HepG2 (cell line): ENCODE data around the gene VPS54. TPM values are rescaled to one million over a fixed set of nuclear protein-coding genes. Genes with fewer than 3 reads are reported as not detected.

ENCODE experiments used
- ADNP ChIP-seq: sonication (generic); formaldehyde crosslinking; IDR thresholded peaks from 2 replicates; pipeline ENCODE4 v1.4.0; 2020; ENCODE audit warnings: missing genetic modification reagents
- CEBPG ChIP-seq: IDR thresholded peaks from 2 replicates; pipeline ENCODE4 v1.6.1; 2016
- GATAD2A ChIP-seq: IDR thresholded peaks from 2 replicates; pipeline ENCODE4 v1.6.1; 2016
- GLMP ChIP-seq: sonication (generic); formaldehyde crosslinking; IDR thresholded peaks from 2 replicates; pipeline ENCODE4 v1.9.0; 2021; ENCODE audit warnings: missing genetic modification reagents, mild to moderate bottlenecking, borderline replicate concordance
- GPN1 ChIP-seq: sonication (generic); formaldehyde crosslinking; IDR thresholded peaks from 2 replicates; pipeline ENCODE4 v1.5.1; 2020; ENCODE audit warnings: missing genetic modification reagents, borderline replicate concordance
- GTF2F1 ChIP-seq: fragments of 150-350 bp; IDR thresholded peaks from 2 replicates; pipeline ENCODE4 v1.6.1; 2014; ENCODE audit warnings: low read length
- NR2F2 ChIP-seq: IDR thresholded peaks from 2 replicates; pipeline ENCODE4 v1.6.1; 2012; ENCODE audit warnings: low read depth, inconsistent platforms, borderline replicate concordance
- RERE ChIP-seq: IDR thresholded peaks from 2 replicates; pipeline ENCODE4 v1.6.1; 2016; ENCODE audit warnings: low read depth, missing genetic modification reagents, missing compliant biosample characterization
- RORA ChIP-seq: sonication (generic); formaldehyde crosslinking; IDR thresholded peaks from 2 replicates; pipeline ENCODE4 v1.5.0; 2020; ENCODE audit warnings: mild to moderate bottlenecking, missing genetic modification reagents, moderate library complexity
- SIX1 ChIP-seq: sonication (generic); formaldehyde crosslinking; IDR thresholded peaks from 2 replicates; pipeline ENCODE4 v1.4.0; 2020; ENCODE audit warnings: missing genetic modification reagents, borderline replicate concordance
- SKI ChIP-seq: fragments of 450-650 bp; IDR thresholded peaks from one replicate; pipeline ENCODE4 v1.6.1; 2018; ENCODE audit warnings: mild to moderate bottlenecking; ENCODE audit not compliant: partially characterized antibody
- SKIL ChIP-seq: sonication (generic); formaldehyde crosslinking; IDR thresholded peaks from 2 replicates; pipeline ENCODE4 v1.8.0; 2022; ENCODE audit warnings: missing genetic modification reagents, mild to moderate bottlenecking, moderate library complexity, borderline replicate concordance
- ZC3H4 ChIP-seq: sonication (generic); formaldehyde crosslinking; IDR thresholded peaks from 2 replicates; pipeline ENCODE4 v1.4.0; 2020; ENCODE audit warnings: missing genetic modification reagents, borderline replicate concordance
- ZNF260 ChIP-seq: sonication (generic); formaldehyde crosslinking; IDR thresholded peaks from 2 replicates; pipeline ENCODE4 v1.4.0; 2020; ENCODE audit warnings: missing genetic modification reagents, low read depth, mild to moderate bottlenecking, borderline replicate concordance
- ZNF605 ChIP-seq: sonication (generic); formaldehyde crosslinking; IDR thresholded peaks from 2 replicates; pipeline ENCODE4 v1.8.0; 2022; ENCODE audit warnings: mild to moderate bottlenecking, missing genetic modification reagents
- ZNF713 ChIP-seq: sonication (generic); formaldehyde crosslinking; IDR thresholded peaks from 2 replicates; pipeline ENCODE4 v1.4.0; 2020; ENCODE audit warnings: mild to moderate bottlenecking, missing genetic modification reagents
- polyA plus RNA-seq, 8 experiments: library from polyadenylated mRNA; depleted of rRNA in 3 of 8; stranded (reverse) in 7 of 8; unstranded in 1 of 8; fragments of >200 nt; fragmentation: Illumina TruSeq in 4 of 8; extraction: Trizol in 4 of 8; gene quantifications; 2 replicates each; pipeline versions ENCODE4 v1.2.1 to v1.2.3, GENCODE V29; 2011 to 2016; ENCODE audit warnings: low read depth in 4 of 8, missing spikeins in 1 of 8, mixed read lengths in 1 of 8; ENCODE audit not compliant: insufficient read depth in 1 of 8
- total RNA-seq, 5 experiments: library from RNA; depleted of rRNA; stranded (reverse); fragments of >200 nt; fragmentation: Illumina TruSeq; extraction: Trizol; gene quantifications; 2 replicates each; pipeline ENCODE4 v1.2.3, GENCODE V29; 2016; ENCODE audit warnings: low read depth in 1 of 5

Gene VPS54
- total and polyA plus RNA-seq, 2 of the 13 experiments (the other 11 are each of a cell fraction or from before 2014, with no cell fraction given): 64.7 to 77.5 TPM

GRCh38 chr2:64019083-64019974 lies at the start of gene VPS54 (continued):
- TF ChIP-seq RERE (CRISPR knock-in tag): no peak
- TF ChIP-seq SIX1 (CRISPR knock-in tag): no peak
- TF ChIP-seq GTF2F1: no peak
- TF ChIP-seq ZNF713 (CRISPR knock-in tag): no peak
- TF ChIP-seq CEBPG (CRISPR knock-in tag): no peak
- no peak for TF ChIP-seq ADNP (CRISPR knock-in tag)
- TF ChIP-seq SKI: peak; percentile 74
- TF ChIP-seq SKIL (CRISPR knock-in tag): no peak
- TF ChIP-seq ZNF605 (CRISPR knock-in tag): peak; percentile 59; the same call in 1 of the 2 replicates
- TF ChIP-seq ZC3H4 (CRISPR knock-in tag): peak; percentile 89
- 0 out of 2 replicates have a peak, but pooled peaks have one; percentile 25 for TF ChIP-seq ZNF260 (CRISPR knock-in tag)
- peak; percentile 48; the same call in 1 of the 2 replicates for TF ChIP-seq GATAD2A (CRISPR knock-in tag)
- TF ChIP-seq GLMP: no peak
- TF ChIP-seq RORA: no peak
- peak; percentile 77 for TF ChIP-seq NR2F2
- no peak for TF ChIP-seq GPN1
